Measurements from ENCODE around the gene ADORA2A.

ADORA2A gene

GRCh38 chr22:24402460-24403192 is 24.8 kb upstream of the ADORA2A start:
- DNase-seq (ENCODE audit: extremely low read depth in 1 of 2, low read depth in 1 of 2): no peak

DNA sequence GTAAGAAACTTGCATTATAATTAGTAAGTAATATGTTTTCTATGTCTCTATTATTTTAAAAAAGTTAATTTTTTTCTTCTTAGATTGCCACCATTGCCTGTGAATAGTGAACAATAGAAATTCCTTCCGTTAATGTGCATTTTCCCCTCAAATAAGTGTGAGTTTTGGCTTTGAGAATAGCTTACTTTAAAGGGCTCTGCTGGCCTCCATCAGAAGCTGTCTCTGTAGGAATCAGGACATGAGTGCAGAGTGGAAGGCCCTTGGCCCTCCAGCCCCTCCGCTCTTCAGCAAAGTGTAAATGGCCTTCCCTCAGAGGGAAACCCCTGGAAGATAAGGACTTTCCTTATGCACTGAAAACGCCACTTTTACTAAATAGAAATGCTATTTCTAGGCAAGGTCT is 24.1 kb upstream of the ADORA2A start:
- no peak for DNase-seq (ENCODE audit: extremely low read depth in 1 of 2, low read depth in 1 of 2)

DNA sequence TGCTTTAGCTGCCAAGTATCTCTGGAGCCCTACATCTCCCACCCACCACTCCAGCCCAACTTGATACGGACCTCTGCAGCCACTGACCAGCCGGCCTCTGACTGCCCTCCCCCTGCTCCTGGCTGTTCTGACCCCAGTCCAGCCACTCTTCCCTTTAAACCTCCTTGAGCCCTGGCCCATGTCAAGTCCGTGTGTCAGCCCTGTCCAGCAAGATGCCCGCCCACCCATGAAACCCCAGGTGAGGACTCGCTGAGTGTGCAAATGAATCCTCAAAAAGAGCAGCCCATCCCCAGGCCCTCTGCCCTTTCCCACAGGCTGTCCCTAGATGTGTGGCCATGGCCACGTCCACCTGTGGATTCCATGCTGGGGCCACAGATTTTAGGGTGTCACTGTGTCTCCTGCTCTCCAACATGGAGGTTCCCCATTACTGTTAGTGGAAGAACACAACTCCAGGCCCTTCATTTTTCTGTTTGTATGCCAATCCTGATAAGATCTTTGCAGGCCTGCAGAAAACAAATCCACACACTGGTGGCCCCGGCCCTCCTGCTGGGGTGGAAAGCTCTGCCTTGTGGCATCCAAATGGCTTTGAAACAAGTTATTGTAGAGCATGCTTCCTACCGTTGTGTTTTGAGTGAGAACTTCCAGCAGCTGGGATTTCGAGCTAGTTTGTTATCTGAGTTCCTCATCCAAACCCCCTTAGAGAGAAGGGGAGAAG is 22.7 kb upstream of the ADORA2A start:
- no peak for DNase-seq (ENCODE audit: extremely low read depth in 1 of 2, low read depth in 1 of 2)

DNA sequence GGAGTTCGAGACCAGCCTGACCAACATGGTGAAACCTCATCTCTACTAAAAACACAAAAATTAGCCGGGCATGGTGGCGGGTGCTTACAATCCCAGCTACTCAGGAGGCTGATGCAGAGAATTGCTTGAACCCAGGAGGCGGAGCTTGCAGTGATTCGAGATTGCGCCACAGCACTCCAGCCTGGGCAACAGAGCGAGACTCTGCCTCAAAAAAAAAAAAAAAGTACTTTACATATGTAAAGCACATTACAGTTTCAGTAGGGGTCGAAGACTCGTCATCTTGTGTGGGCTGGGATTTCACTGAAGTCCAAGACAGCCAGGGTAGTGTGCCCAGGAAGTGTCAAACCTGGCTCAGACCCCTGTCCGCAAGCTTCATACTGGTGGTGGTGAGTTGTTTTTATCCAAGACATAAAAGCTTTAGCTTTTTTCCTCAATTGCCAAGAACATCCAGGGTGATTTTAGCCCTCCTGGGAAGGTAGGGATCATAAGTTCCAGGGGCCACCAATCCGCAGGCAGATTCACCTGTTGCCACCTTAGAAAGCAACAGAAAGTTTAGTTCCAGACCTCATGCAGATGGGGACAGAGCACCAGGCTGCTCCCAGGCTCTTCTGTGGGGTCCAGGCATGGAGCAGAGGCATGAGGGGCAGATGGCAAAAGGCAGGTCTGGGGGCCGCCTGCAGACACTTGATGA is 21.6 kb upstream of the ADORA2A start:
- DNase-seq (ENCODE audit: extremely low read depth in 1 of 2, low read depth in 1 of 2): no peak

- no peak for DNase-seq (ENCODE audit: extremely low read depth in 1 of 2, low read depth in 1 of 2)
These were observed 20.8 kb upstream of the ADORA2A start for GRCh38 chr22:24406322-24407277.

DNA sequence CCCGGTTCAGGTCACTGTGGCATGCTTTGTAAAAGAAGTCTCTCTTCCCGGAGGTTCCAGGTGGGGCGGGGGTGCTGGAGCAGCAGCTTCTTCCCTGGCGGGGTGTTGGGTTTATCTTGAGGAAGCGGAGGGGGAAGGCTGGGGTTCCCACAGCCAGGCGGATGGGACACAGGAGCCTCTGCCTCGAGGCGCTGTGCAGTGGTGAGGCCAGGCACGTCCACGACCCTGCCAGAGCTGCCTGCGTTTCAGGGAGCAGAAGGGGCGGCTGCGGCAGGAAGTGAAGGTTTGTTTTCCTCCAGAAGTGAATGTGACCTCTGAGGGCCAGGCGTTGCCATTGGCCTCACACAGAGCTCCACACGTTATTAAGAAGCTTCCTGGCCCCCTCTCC is 20.1 kb upstream of the ADORA2A start:
- DNase-seq (ENCODE audit: extremely low read depth in 1 of 2, low read depth in 1 of 2): no peak

- DNase-seq (ENCODE audit: extremely low read depth in 1 of 2, low read depth in 1 of 2): no peak
These were observed 19.5 kb upstream of the ADORA2A start for GRCh38 chr22:24407884-24408283.

- no peak for DNase-seq (ENCODE audit: extremely low read depth in 1 of 2, low read depth in 1 of 2)
These were observed 18.8 kb upstream of the ADORA2A start for GRCh38 chr22:24408630-24409029.

DNA sequence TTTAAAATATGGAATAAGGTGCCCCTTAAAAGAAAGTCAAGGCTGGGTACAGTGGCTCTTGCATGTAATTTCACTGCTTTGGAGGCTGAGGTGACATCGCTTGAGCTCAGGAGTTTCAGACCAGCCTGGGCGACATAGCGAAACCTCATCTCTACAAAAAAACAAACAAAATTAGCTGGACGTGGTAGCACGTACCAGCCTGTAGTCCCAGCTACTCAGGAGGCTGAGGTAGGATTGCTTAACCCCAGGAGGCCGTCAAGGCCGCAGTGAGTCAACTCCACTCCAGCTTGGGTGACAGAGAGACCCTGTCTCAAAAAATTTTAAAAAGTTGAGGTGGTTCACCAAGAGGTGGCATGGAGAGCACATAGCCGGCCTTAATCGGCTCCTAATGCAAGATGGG is 17.7 kb upstream of the ADORA2A start:
- no peak for DNase-seq (ENCODE audit: extremely low read depth in 1 of 2, low read depth in 1 of 2)

DNA sequence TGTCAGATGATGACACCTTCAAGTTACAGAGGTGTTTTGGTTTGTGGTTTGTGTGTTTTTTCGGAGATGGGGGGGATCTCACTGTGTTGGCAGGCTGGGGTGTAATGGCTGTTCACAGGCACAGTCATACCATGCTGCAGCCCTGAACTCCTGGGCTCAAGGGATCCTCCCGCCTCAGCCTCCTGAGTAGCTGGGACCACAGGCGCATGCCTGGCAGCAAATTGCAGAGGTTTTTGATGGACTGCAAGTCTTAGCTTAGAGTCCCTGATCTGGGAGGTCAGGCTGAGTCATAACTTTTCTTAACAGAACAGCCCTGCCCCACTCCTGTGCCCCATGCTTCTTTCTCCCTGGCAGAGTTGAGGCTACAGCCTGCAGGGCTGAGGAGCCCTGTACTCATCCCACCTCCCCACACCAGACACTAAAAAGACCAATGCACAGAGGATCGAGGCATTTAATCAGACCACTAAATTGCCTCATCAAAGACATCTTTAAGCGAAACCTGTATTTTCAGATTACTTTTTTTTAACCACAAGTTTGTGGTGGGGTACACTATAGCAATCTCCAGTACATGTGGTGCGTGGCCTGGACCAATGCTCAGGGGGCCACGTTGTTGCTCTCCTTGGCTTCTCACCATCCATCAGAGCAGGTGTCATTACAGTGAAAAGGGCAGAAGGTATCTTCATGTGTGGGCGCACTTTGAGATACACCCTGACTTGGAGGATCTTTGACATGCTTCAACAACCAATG is 17.1 kb upstream of the ADORA2A start:
- no peak for DNase-seq (ENCODE audit: extremely low read depth in 1 of 2, low read depth in 1 of 2)

DNA sequence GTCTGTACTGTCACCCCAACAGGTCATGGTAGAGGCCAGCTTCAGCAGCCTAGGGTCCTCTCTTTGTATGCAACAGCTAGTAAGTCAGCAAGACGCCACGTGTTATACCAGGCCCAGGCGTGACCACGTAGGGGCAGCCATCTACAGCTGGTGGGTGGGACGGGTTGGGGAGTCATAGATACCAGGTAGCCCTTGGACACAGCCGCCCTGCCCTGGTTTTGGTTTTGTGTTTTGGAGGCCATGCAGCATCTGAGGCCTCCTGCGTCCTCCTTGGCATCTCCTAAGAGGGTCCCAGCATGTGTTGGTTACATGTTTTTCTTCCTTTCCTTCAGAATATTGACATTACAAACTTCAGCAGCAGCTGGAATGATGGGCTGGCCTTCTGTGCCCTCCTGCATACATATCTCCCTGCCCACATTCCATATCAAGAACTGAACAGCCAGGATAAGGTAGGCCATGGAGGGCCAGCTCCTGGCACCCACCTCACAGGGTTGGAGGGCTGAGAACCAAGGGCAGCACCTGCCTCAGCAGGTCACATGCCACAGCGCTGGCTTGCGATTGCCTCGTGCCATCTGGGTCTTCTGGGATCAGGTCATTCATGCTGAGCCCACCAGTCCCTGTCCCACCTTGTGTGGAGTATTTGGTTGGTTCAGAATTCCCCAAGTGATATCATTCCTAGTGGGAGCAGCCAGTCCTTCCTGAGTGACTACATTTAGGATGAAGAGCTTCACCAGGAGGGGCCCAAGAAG is 16.0 kb upstream of the ADORA2A start:
- no peak for DNase-seq (ENCODE audit: extremely low read depth in 1 of 2, low read depth in 1 of 2)

DNA sequence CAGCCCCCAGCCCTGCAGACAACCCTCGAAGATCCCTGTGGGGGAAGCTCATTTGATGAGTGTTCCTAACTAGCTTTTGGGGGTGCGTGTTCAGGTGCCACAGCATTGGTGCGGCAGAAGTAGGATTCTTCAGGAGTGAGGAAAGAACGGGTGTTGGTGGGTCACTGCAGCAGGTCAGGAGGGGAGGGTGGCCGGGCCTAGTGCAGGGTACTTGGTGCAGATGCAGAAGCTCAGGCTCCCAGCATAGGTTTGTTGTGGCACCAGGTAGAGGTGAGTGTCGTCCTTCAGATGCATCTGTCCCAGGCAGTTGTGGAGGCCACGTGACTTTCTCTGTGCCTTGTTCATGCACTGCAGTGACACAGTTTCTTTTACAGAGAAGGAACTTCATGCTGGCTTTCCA is 15.1 kb upstream of the ADORA2A start:
- DNase-seq (ENCODE audit: extremely low read depth in 1 of 2, low read depth in 1 of 2): no peak

DNA sequence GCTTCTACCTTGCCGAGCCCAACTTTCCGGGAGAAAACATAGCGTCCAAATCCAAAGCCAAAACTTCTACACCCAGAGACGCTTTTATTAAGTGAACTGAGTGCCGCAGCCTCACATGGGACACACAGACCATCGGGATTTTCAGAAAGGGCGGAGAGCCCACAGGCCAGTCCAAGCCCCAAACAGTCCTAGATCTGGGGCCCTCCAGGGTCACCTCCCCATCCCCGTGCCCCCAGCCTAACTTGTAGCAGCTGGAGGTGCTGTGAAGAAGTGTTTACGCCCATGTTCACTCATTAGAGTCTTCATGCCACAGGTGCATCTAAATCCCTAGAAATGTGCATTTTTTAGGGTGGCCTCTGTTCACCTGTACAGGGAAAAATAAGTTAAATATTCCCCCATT is 14.1 kb upstream of the ADORA2A start:
- no peak for DNase-seq (ENCODE audit: extremely low read depth in 1 of 2, low read depth in 1 of 2)

DNA sequence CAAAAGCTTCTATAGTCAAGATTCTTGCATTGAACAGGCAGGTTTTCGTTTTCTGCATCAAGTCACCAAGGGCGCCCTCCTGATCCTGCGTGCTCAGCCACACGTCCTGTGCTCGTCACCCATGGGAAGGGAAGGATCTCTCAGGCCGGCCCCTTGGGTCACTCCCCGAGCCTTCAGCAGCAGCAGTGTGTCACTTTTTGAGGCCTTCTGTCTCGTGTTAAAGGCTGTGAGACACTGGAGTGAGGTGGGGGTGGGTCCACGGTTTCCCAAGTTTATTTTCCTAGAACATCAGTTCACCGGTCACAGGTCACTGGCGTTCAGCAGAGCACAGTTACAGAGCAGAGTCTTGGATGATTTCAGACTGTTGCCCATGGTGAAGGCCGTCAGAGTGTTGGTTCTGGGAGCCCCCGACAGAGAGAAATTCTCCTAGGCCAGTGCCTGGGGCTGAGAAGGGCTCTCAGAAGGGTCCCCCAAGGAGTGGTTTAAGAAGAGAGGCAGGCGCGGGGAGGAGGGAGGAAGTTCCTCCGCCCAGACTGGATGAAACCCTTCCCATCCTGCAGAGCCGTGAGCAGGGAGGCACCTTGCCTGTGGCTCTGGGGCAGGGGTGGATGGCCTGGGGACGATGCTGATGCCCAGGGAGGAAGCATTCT is 13.5 kb upstream of the ADORA2A start:
- no peak for DNase-seq (ENCODE audit: extremely low read depth in 1 of 2, low read depth in 1 of 2)

GRCh38 chr22:24414523-24414922 is 12.9 kb upstream of the ADORA2A start:
- no peak for DNase-seq (ENCODE audit: extremely low read depth in 1 of 2, low read depth in 1 of 2)

DNA sequence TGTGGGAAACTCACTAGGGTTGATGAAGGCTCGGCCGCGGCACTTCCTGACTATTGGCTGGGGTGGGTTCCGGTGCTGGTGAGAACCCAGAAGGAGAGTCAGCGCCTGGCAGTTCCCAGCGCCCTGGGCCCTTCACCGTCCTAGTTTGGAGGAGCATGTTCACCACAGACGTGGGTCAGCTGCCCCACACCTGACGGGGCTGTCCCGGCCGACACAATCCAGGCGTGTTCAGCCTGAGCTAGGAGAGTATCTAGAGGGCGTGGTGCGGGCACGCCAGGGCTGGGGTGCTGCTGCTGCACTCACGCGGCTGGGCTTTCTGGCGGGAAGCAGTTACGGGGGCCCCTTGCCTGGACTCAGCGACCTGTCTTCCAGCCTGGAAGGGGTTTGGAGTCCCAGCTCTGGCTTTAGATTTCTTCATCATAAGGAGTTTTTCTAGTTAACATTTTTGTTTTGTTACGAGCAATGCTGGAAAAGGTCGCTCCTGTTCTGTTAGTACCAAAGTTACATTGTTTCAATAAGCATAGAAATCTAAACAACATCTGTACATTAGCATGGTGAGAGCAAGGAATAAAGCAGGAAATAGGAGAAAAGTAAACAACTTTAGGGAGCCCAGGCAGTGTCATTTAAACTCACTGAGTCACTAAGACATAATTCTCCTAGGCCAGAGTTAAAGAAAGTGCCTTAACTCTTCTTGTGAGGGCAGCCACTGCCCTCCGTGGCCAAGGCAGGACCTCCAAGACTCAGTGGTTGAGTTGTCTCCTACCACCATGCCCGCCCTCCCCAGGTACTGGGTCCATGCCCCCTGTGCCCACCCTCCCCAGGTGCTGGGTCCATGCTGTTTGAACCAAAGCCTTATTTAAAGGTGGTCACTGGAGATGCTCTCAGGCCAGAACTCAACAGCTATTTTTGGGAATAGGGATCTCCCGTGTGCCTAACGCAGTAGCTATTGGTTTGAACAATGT is 12.1 kb upstream of the ADORA2A start:
- no peak for DNase-seq (ENCODE audit: extremely low read depth in 1 of 2, low read depth in 1 of 2)

GRCh38 chr22:24416095-24416494 is 11.3 kb upstream of the ADORA2A start:
- no peak for DNase-seq (ENCODE audit: extremely low read depth in 1 of 2, low read depth in 1 of 2)

- DNase-seq (ENCODE audit: extremely low read depth in 1 of 2, low read depth in 1 of 2): no peak
These were observed 10.8 kb upstream of the ADORA2A start for GRCh38 chr22:24416611-24417010.
